Stimulated activated naive CD8-positive, alpha-beta T cell treated with anti-CD3 and anti-CD28 coated beads, Interleukin-15, amount 100 ng/mL, for 72 hours (primary cell): ENCODE data around the gene TXLNB.
A peak's percentile ranks its signal among the peaks of the same experiment; 100 is the strongest.

Experiments used
- ATAC-seq: fragments of 150-1000 bp; cut with Tn5 transposase; 2 replicates; pipeline ENCODE4 v1.10.0; 2021; ENCODE audit warnings: mild to moderate bottlenecking, moderate library complexity
- DNase-seq, 2 donors: peaks; one replicate each; pipeline ENCODE4 v3.0.0; 2021 to 2022
- H3K27ac Mint-ChIP-seq, 2 donors: one replicate each; pipeline ENCODE4 v1.8.0; 2022; ENCODE audit warnings: mild to moderate bottlenecking in 2 of 2, mixed read lengths in 2 of 2, moderate library complexity in 2 of 2
- H3K27me3 Mint-ChIP-seq: one replicate; pipeline ENCODE4 v1.8.0; 2022; ENCODE audit warnings: mixed read lengths
- H3K4me1 Mint-ChIP-seq: one replicate; pipeline ENCODE4 v1.8.0; 2022; ENCODE audit warnings: mild to moderate bottlenecking, mixed read lengths
- H3K4me3 Mint-ChIP-seq, 2 donors: one replicate each; pipeline ENCODE4 v1.8.0; 2022; ENCODE audit warnings: mild to moderate bottlenecking in 2 of 2, mixed read lengths in 2 of 2, moderate library complexity in 1 of 2
- H3K9me3 Mint-ChIP-seq, 2 donors: one replicate each; pipeline ENCODE4 v1.8.0; 2022; ENCODE audit warnings: mixed read lengths in 2 of 2

The TXLNB gene

DNA sequence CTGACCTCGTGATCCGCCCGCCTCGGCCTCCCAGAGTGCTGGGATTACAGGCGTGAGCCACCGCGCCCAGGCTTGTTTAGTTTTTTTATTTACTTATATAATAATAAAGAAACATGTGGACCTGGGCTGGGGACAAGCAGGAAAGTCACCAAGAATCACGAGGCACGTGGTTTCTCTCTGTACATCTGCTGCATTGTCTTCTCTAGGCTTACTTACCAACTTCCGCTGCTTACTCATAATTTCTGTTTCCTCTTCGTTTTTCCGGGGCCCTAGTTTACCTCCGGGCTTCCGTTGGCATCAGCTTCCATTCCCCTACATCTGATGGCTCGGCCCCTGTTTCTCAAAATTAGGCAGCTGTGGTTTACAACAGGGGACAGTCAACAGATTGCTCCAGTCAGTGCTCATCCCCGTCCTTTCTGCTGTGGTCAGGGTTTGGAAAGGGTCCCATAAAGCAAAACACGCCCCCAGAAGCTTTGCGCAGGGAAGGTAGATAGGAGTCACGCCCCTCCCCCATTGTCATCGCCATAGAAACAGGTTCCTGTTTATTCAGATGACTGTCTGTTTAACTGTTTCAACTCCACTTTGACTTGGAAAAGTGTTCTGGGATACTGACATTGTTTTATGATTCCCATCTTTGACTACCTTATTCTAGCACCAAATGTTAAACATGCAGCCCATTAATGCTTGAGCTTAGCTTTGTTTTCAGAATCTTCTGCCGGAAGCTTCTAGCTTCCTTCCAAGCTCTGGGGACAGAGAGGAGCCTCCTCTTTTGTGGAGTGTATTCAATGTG, 31.9 kb upstream of the TXLNB start:
- H3K27me3 Mint-ChIP-seq, result no peaks in the 10 kb centered on the region
- H3K27ac Mint-ChIP-seq, result peak overlapping the region; percentile 95 to 99
- peaks cover 35% of the 10 kb centered on the region for H3K4me1 Mint-ChIP-seq
- H3K9me3 Mint-ChIP-seq, result peaks cover 12 to 17% of the 10 kb centered on the region in 2 donors
- peak overlapping the region; percentile 69 to 73 for H3K4me3 Mint-ChIP-seq
- ATAC-seq (peak; percentile 98), DNase-seq (peak; percentile 60 to 89)

DNA sequence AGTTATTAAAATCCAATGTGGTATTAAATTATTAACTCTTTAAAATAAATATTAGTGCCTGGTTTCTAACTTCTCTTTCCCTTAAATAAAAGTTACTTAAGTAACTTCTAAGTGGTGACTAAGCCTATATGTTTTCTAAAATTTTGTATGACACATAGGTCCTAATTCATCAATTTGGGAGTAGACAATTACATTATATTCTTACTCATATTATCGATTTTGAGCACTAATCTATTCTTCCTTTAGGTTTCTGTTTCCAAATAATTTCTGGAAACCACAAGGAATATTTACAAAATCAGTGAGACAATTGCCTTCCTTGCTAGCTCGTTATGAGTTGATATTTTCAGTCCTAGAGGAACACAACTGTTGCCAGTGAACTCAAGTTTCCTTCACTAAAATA, 28.3 kb upstream of the TXLNB start:
- Mint-ChIP-seq H3K4me3 (no peak overlapping the region), H3K27ac (no peak overlapping the region), H3K4me1 (peaks cover 31% of the 10 kb centered on the region), H3K9me3 (peaks cover 16 to 17% of the 10 kb centered on the region in 2 donors), H3K27me3 (no peaks in the 10 kb centered on the region)
- ATAC-seq (no peak), DNase-seq (no peak)

DNA sequence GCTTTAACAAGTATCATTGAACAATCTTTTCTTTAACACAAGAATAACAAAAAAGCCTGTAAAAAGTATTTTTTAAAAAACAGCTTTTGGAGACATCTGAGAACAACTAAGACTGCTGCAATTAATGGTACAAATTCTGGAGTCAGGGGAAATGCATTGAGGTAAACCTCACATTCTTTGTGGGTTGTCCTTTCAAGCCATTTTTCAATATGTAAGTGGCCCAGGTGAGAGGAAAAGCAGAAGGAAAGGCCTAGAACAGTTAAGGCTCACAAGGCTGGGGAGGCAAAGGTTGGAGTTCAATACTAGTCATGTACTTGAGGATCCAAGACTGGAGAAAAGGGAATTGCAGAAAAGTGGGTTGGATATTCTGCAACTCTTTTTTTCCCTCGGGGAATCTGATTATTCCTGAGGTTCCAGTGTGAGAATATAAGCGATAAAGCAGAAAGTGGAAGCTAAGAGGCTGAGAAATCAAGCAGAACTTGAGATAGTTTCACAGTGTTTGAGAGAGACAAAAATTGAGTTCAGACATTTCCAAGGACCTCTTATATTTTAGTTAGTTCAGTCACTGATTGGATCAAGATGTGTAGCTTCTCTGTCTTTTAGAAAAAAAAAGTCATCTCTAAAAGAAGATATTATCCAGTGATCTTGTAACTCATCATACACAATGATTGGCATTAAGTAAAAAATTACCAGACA, 25.0 kb upstream of the TXLNB start:
- Mint-ChIP-seq H3K4me3 (no peak overlapping the region), H3K27me3 (no peaks in the 10 kb centered on the region), H3K9me3 (peaks cover 0 to 4% of the 10 kb centered on the region in 2 donors), H3K4me1 (peaks cover 8% of the 10 kb centered on the region), H3K27ac (no peak overlapping the region)
- no peak for ATAC-seq
- DNase-seq, result no peak

DNA sequence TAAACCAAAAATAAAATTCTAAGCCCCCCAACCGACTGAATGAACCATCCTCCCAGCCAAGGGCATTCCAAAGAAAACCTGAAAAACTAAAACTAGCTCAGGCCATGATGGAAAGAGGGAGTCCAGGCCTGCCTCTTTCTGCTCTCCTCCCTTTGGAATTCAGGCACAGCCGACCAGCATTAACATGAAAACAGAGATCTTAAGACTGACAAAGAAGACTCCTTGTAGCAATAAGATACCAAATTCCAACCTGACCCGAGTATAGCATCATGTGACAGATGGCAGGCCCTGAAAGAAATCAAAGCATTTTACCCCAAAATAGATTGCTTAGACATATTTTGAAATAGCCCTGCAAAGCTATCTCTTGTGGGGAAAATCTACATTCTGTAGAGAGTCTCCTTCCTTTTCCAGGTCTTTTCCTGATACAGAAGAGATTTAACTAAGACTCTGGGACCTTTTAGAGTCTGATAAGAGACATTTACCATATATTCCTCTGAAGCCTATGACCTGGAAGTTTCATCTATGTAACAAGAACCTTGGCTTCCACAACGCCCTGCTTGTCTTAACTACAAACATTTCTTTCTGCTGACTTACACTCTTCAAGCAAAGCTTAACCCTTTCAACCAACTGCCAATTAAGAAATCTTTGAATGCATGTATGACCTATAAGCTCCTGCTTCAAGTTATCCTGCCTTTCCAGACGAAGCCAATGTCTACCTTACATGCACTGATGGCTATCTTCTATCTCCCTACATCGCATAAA, 22.2 kb upstream of the TXLNB start:
- Mint-ChIP-seq H3K27me3 (no peaks in the 10 kb centered on the region), H3K4me1 (peaks cover 11% of the 10 kb centered on the region), H3K4me3 (no peak overlapping the region), H3K27ac (peak overlapping the region in 1 of 2 donors; percentile 63), H3K9me3 (peaks cover 0 to 4% of the 10 kb centered on the region in 2 donors)
- DNase-seq (no peak), ATAC-seq (no peak)

DNA sequence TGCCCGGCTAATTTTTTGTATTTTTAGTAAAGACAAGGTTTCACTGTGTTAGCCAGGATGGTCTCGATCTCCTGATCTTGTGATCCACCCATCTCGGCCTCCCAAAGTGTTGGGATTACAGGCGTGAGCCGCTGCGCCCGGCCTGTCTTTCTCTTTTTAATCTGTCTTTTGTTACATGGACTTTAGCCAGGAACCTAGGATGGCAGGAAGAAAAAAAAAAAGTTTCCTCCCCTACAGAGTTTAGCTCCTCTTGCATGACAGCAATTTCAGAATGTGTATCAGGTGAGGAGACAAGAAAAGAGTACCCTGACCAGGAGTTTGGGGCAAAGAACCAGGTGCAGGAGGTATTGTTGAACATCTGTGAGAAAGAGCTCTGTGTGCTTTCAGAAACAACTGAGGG, 21.4 kb upstream of the TXLNB start:
- H3K4me1 Mint-ChIP-seq, result peaks cover 19% of the 10 kb centered on the region
- no peaks in the 10 kb centered on the region for H3K27me3 Mint-ChIP-seq
- H3K9me3 Mint-ChIP-seq, result peaks cover 0 to 1% of the 10 kb centered on the region in 2 donors
- no peak overlapping the region for H3K4me3 Mint-ChIP-seq
- ATAC-seq (no peak), DNase-seq (no peak)
- no peak overlapping the region for H3K27ac Mint-ChIP-seq

DNA sequence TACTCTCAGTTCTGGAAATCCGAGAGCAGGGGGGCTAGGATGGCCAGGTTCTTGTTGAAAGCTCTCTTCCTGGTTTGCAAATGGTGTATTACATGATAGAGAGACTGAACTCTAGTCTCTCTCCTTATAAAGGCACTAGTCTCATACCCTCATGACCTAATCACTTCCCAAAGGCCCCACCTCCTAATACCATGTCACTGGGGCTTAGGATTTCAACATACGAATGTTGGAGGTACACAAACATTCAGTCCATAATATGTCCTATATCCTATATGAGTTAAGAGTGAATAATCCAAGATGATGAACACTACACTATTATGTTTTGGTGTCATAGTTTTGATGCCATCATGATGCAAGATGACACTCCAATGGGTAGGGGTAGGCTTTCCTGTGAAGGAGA, 20.0 kb upstream of the TXLNB start:
- H3K4me3 Mint-ChIP-seq, result no peak overlapping the region
- H3K27me3 Mint-ChIP-seq, result no peaks in the 10 kb centered on the region
- H3K4me1 Mint-ChIP-seq, result peaks cover 24% of the 10 kb centered on the region
- no peak for ATAC-seq
- H3K27ac Mint-ChIP-seq, result no peak overlapping the region
- no peak for DNase-seq
- H3K9me3 Mint-ChIP-seq, result no peaks in the 10 kb centered on the region

DNA sequence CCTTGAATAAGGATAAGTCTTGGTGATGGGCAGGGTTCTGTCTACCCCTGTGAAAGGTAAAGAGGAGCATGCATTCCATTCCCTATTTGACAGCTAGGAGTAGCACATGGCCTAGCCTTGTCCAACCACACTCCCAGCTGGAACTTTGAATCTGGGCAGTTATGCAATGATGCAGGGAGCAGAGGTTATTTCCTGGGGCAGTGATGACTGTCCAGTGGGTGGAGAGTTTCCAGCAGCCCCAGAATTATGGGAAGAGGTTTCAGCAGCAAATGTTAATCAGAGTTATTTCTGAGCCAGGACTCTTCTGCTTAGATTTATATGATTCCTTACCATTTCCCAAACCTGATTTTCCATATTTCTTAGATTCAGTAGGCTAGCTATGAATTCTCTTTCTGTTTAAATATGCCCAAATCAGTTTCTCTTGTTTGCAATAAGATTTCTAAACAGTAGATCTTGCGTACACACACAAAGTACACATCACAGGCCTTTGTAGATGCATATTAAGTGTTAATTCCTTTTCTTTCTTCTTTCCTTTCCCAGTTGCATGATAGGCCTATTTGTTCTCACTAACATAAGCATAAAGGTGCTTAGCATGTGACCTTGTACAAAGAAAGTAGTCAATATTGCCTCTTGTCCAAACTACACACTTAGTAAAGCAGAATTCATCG, 17.3 kb upstream of the TXLNB start:
- Mint-ChIP-seq H3K27ac (peak overlapping the region in 1 of 2 donors; percentile 60), H3K4me3 (no peak overlapping the region), H3K27me3 (no peaks in the 10 kb centered on the region), H3K4me1 (peaks cover 26% of the 10 kb centered on the region), H3K9me3 (no peaks in the 10 kb centered on the region)
- ATAC-seq, result peak; percentile 15
- DNase-seq, result no peak

DNA sequence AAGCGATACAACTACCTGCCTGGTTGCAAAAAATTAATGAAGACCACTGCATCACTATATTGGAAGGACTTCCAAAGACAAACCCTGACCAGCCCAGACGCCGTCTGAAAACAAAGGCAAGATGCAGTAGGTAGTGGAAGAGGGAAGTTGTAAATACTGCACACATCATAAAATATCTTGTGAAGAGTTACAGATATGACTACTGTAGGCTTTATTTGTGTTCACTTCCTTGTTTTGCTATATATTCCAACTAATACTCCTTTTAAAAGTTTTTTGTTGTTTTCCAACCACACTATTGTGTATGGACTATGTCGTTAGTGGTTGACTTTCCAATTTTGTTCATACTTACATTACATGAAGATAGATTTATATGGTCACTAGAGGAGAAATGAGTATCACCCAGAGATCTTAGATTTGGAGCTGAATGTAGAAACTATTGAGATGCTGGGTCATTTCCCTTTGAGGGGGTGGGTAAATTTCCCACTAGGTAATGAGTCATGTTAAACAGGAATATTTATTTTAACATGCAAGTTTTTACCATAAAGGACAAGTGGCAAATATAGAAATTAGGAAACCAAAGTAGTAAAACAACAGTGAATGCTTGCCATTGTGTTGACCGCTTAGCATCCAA, 16.6 kb upstream of the TXLNB start:
- no peaks in the 10 kb centered on the region for H3K9me3 Mint-ChIP-seq
- H3K27ac Mint-ChIP-seq, result no peak overlapping the region
- ATAC-seq (peak; percentile 60), DNase-seq (no peak)
- peaks cover 26% of the 10 kb centered on the region for H3K4me1 Mint-ChIP-seq
- peak overlapping the region in 1 of 2 donors; percentile 7 for H3K4me3 Mint-ChIP-seq
- no peaks in the 10 kb centered on the region for H3K27me3 Mint-ChIP-seq

DNA sequence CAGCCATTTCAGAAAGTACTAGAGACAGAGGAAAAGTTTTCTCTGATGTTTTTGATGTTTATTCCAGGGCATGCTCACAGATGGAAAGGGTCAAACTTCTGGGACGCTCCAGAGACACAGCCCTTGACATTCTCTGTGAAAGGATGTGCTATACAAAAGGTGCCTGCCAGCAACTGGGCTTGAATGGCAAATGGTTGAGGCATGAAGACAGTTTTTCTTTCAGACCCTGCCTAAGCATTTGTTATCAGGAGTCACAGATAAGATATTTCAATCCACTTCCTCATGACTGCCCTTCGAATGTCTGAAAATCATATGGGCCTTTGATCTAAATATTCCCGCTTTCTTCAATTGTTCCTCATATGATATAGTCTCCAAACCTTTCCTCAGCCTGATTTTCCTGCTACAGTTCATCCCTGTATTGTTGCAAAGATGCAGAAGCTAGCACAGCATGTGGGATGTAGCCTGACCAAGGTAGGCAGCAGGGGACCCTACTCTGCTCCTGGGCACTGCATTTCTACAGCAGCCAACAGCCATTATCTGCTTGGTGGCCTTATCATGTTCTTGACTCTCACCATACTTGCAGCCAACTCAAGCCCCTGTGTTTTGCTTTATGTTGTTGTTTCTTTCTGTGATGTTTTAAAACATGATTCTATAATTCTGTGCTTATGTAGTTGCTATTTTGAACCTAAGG, 14.6 kb upstream of the TXLNB start:
- no peak for ATAC-seq
- no peak overlapping the region for H3K4me3 Mint-ChIP-seq
- no peaks in the 10 kb centered on the region for H3K9me3 Mint-ChIP-seq
- H3K27me3 Mint-ChIP-seq, result no peaks in the 10 kb centered on the region
- H3K4me1 Mint-ChIP-seq, result peaks cover 26% of the 10 kb centered on the region
- no peak overlapping the region for H3K27ac Mint-ChIP-seq
- no peak for DNase-seq

DNA sequence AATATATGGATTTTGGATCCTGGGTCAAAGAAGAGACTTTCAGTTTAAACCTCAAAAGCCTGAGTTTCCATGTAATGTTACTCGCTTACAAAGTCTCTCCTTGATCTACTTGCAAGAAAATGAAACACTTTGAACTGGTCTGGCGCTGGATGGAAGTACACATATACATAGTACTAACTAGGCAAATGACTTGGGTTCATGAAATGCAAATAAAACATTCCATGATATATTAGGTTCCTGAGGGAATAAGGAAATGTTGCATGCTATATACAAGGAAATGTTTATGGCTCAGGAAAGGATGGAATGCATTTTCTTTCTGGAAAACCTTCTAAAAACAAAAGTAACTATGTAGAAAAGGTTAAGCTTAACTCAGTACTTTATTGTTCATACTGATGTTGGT, 11.4 kb upstream of the TXLNB start:
- Mint-ChIP-seq H3K4me3 (no peak overlapping the region), H3K9me3 (no peaks in the 10 kb centered on the region), H3K27ac (no peak overlapping the region), H3K4me1 (peaks cover 14% of the 10 kb centered on the region), H3K27me3 (no peaks in the 10 kb centered on the region)
- DNase-seq, result no peak
- no peak for ATAC-seq

DNA sequence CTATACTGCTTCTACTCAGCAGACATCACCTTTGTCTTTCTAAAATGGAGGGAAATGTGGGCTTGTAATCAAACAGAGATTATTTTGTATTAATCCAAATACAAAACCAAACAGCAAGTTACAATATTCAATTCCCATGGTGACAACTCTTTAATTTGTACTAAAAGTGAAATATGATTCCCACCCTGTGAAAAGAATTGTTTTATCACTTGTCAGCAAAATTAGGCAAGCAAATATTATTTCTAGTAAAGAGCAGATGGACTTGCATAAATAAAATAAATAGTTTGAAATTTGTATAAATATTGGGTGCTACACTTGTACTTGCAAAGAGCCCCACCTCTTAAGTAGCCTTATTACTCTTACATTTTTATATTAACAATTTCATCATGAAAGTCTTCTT, 6.1 kb upstream of the TXLNB start:
- H3K4me3 Mint-ChIP-seq, result no peak overlapping the region
- no peak overlapping the region for H3K27ac Mint-ChIP-seq
- peaks cover 33% of the 10 kb centered on the region for H3K4me1 Mint-ChIP-seq
- ATAC-seq (no peak), DNase-seq (no peak)
- H3K27me3 Mint-ChIP-seq, result no peaks in the 10 kb centered on the region
- H3K9me3 Mint-ChIP-seq, result no peaks in the 10 kb centered on the region

DNA sequence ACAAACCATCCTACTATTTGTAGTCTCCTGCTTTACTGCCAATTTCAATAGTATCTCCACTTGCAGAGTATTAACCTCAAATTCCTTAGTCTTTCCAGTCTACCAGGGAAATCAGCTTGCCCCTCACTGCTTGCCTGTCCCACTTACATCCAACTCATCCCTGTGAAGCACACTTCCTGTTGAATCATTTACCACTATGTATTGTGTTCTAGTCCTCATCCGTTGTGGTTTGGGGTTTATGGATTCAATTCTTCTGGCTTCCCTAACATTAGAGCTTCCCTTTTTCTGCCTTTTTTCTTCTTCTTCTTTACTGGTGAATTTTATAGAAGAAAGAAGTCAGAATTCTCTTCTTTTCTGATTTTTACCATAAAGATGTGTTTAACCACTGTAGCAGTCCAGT, 5.1 kb upstream of the TXLNB start:
- DNase-seq (no peak), ATAC-seq (no peak)
- Mint-ChIP-seq H3K4me1 (peaks cover 43% of the 10 kb centered on the region), H3K4me3 (no peak overlapping the region), H3K27ac (no peak overlapping the region), H3K27me3 (no peaks in the 10 kb centered on the region), H3K9me3 (no peaks in the 10 kb centered on the region)

DNA sequence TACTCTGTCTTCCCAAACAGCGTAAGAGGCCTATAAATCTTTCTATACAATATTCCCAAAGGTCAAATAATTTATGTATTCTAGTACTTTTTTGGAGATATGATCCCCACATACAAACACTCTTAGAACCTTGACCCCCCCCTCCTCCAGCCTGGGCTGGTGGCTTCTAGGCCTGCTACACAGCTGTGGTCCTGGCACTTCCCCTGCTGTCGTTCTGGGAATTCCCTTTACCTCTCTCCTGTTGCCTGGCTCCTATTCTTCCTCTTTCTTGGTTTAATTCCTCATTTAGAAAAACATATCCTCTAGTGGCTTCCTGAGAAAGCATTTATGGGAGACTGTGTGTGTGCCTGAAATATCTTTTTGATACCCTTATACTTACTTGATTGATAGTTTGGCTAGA, 4.1 kb upstream of the TXLNB start:
- no peak overlapping the region for H3K4me3 Mint-ChIP-seq
- no peaks in the 10 kb centered on the region for H3K9me3 Mint-ChIP-seq
- H3K27ac Mint-ChIP-seq, result no peak overlapping the region
- DNase-seq, result no peak
- no peak for ATAC-seq
- peaks cover 53% of the 10 kb centered on the region for H3K4me1 Mint-ChIP-seq
- no peaks in the 10 kb centered on the region for H3K27me3 Mint-ChIP-seq

DNA sequence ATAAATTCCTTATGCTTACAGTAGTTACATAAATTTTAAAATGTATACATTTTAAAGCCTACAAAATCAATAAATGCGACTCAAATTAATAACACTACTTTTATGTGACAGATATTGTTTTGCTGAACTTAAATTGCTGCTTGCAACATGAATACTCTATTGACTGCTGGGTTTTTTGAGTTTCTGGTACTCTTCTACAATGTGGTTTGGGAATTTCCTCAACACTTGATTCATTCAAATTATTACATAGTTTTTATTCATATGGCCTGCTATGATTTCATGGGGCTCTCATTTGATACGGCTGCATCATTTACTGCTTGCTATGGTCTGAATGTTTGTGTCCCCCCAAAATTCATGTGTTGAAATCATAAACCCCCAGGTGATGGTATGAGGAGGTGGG, 2.3 kb upstream of the TXLNB start:
- peak overlapping the region in 1 of 2 donors; percentile 63 for H3K27ac Mint-ChIP-seq
- peaks cover 68% of the 10 kb centered on the region for H3K4me1 Mint-ChIP-seq
- no peak for ATAC-seq
- no peaks in the 10 kb centered on the region for H3K27me3 Mint-ChIP-seq
- H3K9me3 Mint-ChIP-seq, result no peaks in the 10 kb centered on the region
- no peak for DNase-seq
- H3K4me3 Mint-ChIP-seq, result peak overlapping the region; percentile 11 to 40
